ENCODE results near the gene GPATCH4. TPM values are rescaled to one million over a fixed set of nuclear protein-coding genes. Genes with fewer than 3 reads are reported as not detected.

Gene GPATCH4
- total and polyA plus RNA-seq, 10 of the 15 experiments (the other 5 are each of a cell fraction or from before 2014, with no cell fraction given): 35.5 to 111 (median 73.9) TPM

DNA sequence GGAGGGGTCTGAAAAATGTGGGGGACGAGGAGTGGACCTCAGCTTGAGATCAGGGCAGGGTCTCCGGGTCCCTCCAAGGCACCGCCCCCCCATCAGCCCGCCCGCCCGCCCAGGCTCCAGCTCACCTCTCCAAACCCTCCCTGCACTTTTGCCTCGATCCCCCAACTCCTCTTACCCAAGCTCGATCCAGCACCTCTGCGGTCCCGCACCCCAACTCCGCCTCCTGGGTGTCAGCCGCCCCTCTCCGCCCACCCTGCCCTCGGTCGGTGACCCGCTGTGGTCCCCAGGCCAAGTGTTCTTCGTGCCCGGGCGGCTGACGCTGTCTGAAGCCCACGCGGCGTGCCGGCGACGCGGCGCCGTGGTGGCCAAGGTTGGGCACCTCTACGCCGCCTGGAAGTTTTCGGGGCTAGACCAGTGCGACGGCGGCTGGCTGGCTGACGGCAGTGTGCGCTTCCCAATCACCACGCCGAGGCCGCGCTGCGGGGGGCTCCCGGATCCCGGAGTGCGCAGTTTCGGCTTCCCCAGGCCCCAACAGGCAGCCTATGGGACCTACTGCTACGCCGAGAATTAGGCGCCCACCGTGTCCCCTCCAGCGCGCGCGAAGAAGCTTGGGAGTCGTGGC, 23.6 kb upstream of the GPATCH4 start:
- ATAC-seq: peak; percentile 8; the same call in 2 of the 3 replicates
- Histone ChIP-seq H3K27me3 (replicated peaks in 1 of 2; ENCODE audit: control insufficient read depth in 2 of 2, insufficient read depth in 2 of 2, low read length in 1 of 2) (peaks cover 10 to 22% of the 10 kb centered on the region in 2 experiments), H3K4me1 (ENCODE audit: control insufficient read depth, insufficient read depth, low read length) (no peaks in the 10 kb centered on the region; the same call in 1 of the 2 replicates), H3K36me3 (ENCODE audit: control insufficient read depth in 2 of 2, insufficient read depth in 2 of 2, low read length in 1 of 2) (no peaks in the 10 kb centered on the region), H3K4me3 (no peak overlapping the region), H4K20me1 (ENCODE audit: control insufficient read depth, insufficient read depth) (no peaks in the 10 kb centered on the region), H2AFZ (ENCODE audit: control insufficient read depth, low read depth, low read length) (no peak overlapping the region), H3K4me2 (ENCODE audit: control insufficient read depth, insufficient read depth) (no peak overlapping the region), H3K27ac (ENCODE audit: control insufficient read depth, insufficient read depth) (no peak overlapping the region), H3K79me2 (ENCODE audit: control insufficient read depth, insufficient read depth, low read length) (no peaks in the 10 kb centered on the region), H3K9me3 (replicated peaks; ENCODE audit: control insufficient read depth, insufficient read depth, low read length) (no peaks in the 10 kb centered on the region), H3K9ac (ENCODE audit: control insufficient read depth, insufficient read depth, low read length) (no peak overlapping the region)
- FAIRE-seq: no peak
- ChIA-PET RAD21 (ENCODE audit: unreplicated experiment) (interaction anchor here (0.7 to 2.1 kb wide), 6 partner anchors 31 to 179 kb away, joined by 3 to 9 read pairs (median 4); partner anchors contain the start of gene CRABP2), POLR2A (interaction anchor here (0.6 kb wide), 1 partner anchor 666 kb away, joined by 3 read pairs; no protein-coding TSS in a partner anchor), CTCF (interaction anchor here (0.5 to 9.2 kb wide), 16 partner anchors 12 to 398 kb away, joined by 3 to 208 read pairs (median 6); partner anchors contain the start of genes CRABP2 and NAXE), SMC1A (ENCODE audit: uncharacterized antibody, unreplicated experiment) (interaction anchor here (0.6 to 1.0 kb wide), 5 partner anchors 30 to 101 kb away, joined by 3 to 5 read pairs (median 3); no protein-coding TSS in a partner anchor)
- 24% methylated on average over 48 of the region's 55 CpGs for WGBS (ENCODE audit: insufficient coverage, insufficient replicate concordance, low lambda C conversion rate, missing lambda C conversion rate)
- no peak for DNase-seq (ENCODE audit: low read depth, low spot score)
- in situ Hi-C loops (cut with MboI): no loop called here
- intact Hi-C loops (cut with micrococcal nuclease; ENCODE audit: unreplicated experiment): loop anchor here (10.0 kb wide), 1 partner anchor 100 kb away; the partner anchor contains the start of genes ISG20L2 and METTL25B
- BruUV-seq (replicated peaks): no TSS peak
- no peak for TF ChIP-seq FOS (IDR thresholded peaks at IDR 0.05; ENCODE audit: borderline replicate concordance, extremely low read depth, insufficient read length)
- TF ChIP-seq EZH2 (IDR thresholded peaks at IDR 0.05; ENCODE audit: borderline replicate concordance, control insufficient read depth, low read depth, low read length): no peak
- TF ChIP-seq IRF4 (IDR thresholded peaks at IDR 0.05; ENCODE audit: low read depth, low read length): no peak
- TF ChIP-seq, protein P1, sequence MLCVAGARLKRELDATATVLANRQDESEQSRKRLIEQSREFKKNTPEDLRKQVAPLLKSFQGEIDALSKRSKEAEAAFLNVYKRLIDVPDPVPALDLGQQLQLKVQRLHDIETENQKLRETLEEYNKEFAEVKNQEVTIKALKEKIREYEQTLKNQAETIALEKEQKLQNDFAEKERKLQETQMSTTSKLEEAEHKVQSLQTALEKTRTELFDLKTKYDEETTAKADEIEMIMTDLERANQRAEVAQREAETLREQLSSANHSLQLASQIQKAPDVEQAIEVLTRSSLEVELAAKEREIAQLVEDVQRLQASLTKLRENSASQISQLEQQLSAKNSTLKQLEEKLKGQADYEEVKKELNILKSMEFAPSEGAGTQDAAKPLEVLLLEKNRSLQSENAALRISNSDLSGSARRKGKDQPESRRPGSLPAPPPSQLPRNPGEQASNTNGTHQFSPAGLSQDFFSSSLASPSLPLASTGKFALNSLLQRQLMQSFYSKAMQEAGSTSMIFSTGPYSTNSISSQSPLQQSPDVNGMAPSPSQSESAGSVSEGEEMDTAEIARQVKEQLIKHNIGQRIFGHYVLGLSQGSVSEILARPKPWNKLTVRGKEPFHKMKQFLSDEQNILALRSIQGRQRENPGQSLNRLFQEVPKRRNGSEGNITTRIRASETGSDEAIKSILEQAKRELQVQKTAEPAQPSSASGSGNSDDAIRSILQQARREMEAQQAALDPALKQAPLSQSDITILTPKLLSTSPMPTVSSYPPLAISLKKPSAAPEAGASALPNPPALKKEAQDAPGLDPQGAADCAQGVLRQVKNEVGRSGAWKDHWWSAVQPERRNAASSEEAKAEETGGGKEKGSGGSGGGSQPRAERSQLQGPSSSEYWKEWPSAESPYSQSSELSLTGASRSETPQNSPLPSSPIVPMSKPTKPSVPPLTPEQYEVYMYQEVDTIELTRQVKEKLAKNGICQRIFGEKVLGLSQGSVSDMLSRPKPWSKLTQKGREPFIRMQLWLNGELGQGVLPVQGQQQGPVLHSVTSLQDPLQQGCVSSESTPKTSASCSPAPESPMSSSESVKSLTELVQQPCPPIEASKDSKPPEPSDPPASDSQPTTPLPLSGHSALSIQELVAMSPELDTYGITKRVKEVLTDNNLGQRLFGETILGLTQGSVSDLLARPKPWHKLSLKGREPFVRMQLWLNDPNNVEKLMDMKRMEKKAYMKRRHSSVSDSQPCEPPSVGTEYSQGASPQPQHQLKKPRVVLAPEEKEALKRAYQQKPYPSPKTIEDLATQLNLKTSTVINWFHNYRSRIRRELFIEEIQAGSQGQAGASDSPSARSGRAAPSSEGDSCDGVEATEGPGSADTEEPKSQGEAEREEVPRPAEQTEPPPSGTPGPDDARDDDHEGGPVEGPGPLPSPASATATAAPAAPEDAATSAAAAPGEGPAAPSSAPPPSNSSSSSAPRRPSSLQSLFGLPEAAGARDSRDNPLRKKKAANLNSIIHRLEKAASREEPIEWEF (IDR thresholded peaks at IDR 0.05; ENCODE audit: insufficient replicate concordance, low read depth, low read length): no peak
- no peak for TF ChIP-seq ZZZ3 (IDR thresholded peaks at IDR 0.05; ENCODE audit: control insufficient read depth, insufficient read length, low read depth)
- TF ChIP-seq, protein P2, sequence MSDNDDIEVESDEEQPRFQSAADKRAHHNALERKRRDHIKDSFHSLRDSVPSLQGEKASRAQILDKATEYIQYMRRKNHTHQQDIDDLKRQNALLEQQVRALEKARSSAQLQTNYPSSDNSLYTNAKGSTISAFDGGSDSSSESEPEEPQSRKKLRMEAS (IDR thresholded peaks at IDR 0.05; ENCODE audit: low read depth, low read length): no peak
- no peak for TF ChIP-seq RBBP5 (conservative IDR thresholded peaks at IDR 0.05)
- TF ChIP-seq, protein P3, sequence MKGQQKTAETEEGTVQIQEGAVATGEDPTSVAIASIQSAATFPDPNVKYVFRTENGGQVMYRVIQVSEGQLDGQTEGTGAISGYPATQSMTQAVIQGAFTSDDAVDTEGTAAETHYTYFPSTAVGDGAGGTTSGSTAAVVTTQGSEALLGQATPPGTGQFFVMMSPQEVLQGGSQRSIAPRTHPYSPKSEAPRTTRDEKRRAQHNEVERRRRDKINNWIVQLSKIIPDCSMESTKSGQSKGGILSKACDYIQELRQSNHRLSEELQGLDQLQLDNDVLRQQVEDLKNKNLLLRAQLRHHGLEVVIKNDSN (IDR thresholded peaks at IDR 0.05; ENCODE audit: borderline replicate concordance, extremely low read length, insufficient read depth, low read depth, low read length): no peak
- TF ChIP-seq, protein P4, sequence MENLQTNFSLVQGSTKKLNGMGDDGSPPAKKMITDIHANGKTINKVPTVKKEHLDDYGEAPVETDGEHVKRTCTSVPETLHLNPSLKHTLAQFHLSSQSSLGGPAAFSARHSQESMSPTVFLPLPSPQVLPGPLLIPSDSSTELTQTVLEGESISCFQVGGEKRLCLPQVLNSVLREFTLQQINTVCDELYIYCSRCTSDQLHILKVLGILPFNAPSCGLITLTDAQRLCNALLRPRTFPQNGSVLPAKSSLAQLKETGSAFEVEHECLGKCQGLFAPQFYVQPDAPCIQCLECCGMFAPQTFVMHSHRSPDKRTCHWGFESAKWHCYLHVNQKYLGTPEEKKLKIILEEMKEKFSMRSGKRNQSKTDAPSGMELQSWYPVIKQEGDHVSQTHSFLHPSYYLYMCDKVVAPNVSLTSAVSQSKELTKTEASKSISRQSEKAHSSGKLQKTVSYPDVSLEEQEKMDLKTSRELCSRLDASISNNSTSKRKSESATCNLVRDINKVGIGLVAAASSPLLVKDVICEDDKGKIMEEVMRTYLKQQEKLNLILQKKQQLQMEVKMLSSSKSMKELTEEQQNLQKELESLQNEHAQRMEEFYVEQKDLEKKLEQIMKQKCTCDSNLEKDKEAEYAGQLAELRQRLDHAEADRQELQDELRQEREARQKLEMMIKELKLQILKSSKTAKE (IDR thresholded peaks at IDR 0.05; ENCODE audit: low read depth, poor library complexity, severe bottlenecking): no peak
- TF ChIP-seq PAX8 (IDR thresholded peaks at IDR 0.05): no peak
